Daoy (cell line): ENCODE results near the gene NPW. TPM values are rescaled to one million over a fixed set of nuclear protein-coding genes. Genes with fewer than 3 reads are reported as not detected.
"Not testable (repeated sequence)": the region's sequence is repeated elsewhere in the genome, so short reads cannot be mapped to it uniquely, and the experiment has no call there.

ENCODE experiments used
- DNase-seq: peaks from one replicate; pipeline ENCODE4 v3.0.0-alpha.2; 2015; ENCODE audit warnings: low read depth
- total RNA-seq: library from RNA; depleted of rRNA; stranded (reverse); fragments of >200 nt; shearing (Covaris generic); gene quantifications from 2 replicates; pipeline ENCODE4 v1.2.3, GENCODE V29; 2014

NPW gene
- total RNA-seq, 1 experiment from 2014 or later: 0.46 TPM

DNA sequence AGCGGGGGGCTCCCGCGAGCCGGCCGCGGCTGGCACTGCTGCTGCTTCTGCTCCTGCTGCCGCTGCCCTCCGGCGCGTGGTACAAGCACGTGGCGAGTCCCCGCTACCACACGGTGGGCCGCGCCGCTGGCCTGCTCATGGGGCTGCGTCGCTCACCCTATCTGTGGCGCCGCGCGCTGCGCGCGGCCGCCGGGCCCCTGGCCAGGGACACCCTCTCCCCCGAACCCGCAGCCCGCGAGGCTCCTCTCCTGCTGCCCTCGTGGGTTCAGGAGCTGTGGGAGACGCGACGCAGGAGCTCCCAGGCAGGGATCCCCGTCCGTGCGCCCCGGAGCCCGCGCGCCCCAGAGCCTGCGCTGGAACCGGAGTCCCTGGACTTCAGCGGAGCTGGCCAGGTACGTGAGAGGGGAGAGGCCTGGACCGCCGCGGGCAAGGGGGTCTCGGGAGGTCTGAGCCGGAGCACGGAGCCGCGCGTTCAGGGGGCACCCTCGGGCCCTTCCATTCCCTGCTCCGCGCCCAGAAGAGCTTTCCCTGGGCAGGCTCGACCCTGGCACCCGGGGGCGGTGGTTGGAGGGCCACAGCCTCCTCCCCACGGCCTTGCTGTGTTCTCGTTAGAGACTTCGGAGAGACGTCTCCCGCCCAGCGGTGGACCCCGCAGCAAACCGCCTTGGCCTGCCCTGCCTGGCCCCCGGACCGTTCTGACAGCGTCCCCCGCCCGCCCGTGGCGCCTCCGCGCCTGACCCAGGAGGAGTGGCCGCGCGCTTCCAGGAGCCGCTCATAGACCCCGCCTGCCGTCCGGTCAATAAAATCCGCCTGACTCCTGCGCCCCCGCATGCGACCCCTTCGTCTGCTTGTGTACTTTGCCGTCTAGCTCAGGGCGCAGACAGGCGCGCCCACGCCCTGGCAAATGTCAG, 591 bp downstream of the NPW start:
- DNase-seq: no peak

- DNase-seq: peak; percentile 41
These were observed 3.1 kb downstream of the NPW start for GRCh38 chr16:2022723-2023091.

GRCh38 chr16:2023092-2024031, 3.8 kb downstream of the NPW start:
- DNase-seq: peak; percentile 91

- no peak for DNase-seq
These were observed 4.4 kb downstream of the NPW start for GRCh38 chr16:2024032-2024420.

DNA sequence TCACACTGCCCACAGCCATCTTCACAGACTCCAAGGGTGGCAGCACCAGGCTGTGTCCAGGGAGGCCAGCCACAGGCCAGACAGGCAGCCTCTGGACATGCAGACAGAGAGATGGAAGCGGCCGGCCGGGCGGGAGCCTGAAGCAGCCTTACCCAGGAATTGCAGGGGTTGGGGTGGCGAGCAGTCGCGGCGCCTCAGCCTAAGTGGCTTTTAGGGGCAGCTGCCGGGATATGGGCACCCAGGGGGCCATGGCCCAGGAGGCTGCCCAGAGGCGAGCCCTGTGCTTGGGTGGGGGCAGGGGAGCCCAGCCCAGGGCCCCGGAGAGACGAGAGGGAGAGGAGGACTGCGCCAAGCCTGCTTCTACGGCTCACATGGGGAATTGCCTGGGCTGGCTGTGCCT, 5.7 kb downstream of the NPW start:
- DNase-seq: no peak

- DNase-seq: no peak
These were observed 6.4 kb downstream of the NPW start for GRCh38 chr16:2025878-2026460.

GRCh38 chr16:2026461-2027023, 7.0 kb downstream of the NPW start, which contains the start of gene NHERF2:
NHERF2 (plus strand) TSS chr16:2026902; CDS start chr16:2027006, 104 bp downstream.
- DNase-seq: peak; percentile 41

- peak; percentile 59 for DNase-seq
These were observed 7.7 kb downstream of the NPW start for GRCh38 chr16:2027024-2028010.

- no peak for DNase-seq
These were observed 8.6 kb downstream of the NPW start for GRCh38 chr16:2028146-2028545.

DNA sequence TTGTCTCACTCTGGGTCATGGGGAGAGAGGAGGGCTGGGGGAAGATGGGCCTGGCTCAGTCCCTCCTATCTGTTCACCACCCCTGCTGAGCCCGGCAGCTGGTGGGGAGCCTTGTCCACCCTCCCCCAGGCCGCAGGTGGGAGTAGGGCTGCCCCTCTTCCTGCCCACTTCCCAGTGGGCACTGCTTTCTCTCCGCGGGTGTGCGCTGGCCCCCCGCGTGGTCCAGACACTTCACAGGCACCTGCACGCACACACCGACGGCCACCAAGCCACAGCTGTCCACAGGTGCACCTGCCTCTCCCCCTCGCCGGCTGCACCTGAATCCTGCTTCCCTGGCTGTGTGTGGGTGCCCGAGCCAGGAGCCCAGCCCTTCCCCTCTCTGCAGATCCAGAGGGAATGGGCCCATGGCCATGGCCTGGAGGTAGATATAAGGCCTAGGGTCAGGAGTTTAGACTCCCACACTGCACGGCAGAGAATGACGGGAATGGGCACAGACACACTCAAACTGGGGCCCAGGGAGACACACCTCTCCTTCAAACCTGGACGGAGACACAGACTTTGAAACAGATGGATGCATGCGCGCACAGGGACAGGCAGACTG, 9.1 kb downstream of the NPW start:
- no peak for DNase-seq

GRCh38 chr16:2029350-2029749, 9.8 kb downstream of the NPW start:
- no peak for DNase-seq

DNA sequence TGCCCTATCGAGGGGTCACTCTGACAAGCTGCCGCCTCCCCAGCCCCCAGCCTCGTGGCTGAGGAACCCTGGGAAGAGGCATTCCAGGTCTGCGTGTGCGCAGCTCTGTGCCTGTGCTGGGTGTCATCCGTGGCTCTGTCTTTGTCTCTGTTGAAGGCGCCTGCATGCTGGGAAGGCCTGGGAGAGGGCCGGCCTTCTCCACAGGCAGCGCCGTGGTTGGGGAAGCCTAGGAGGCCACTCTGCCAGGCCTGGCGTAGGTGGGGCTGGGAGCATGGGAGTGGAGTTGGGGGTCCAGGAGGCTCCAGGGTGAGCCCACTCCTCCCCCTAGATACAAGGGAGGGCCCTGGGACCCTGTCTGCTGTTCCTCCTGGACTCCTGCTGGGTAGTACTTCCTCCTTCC, 10.5 kb downstream of the NPW start:
- no peak for DNase-seq

DNA sequence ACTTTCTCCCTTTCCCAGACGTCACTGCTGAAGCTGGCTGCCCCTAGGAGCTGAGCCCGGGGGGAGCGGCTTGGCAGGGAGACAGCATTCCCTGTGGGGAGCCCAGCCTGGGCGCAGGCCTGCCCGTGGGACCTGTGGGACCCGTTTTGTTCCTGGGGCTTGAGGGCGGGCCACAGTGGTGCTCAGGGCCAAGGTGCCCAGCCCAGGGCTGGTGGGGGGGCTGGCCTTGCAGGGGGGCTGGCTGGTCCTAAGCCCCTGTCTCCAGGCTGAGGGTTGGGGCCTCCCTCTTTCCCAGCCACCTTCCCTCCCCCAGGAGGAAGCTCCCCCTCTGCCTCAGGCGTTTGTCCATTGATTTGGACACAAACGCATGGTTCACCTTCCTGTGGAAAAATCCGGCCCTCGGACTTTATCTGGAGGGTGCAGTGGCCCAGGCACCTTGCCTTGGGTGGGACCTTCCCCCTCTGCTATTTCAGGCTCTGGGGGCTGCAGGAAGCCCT, 11.5 kb downstream of the NPW start:
- no peak for DNase-seq

DNA sequence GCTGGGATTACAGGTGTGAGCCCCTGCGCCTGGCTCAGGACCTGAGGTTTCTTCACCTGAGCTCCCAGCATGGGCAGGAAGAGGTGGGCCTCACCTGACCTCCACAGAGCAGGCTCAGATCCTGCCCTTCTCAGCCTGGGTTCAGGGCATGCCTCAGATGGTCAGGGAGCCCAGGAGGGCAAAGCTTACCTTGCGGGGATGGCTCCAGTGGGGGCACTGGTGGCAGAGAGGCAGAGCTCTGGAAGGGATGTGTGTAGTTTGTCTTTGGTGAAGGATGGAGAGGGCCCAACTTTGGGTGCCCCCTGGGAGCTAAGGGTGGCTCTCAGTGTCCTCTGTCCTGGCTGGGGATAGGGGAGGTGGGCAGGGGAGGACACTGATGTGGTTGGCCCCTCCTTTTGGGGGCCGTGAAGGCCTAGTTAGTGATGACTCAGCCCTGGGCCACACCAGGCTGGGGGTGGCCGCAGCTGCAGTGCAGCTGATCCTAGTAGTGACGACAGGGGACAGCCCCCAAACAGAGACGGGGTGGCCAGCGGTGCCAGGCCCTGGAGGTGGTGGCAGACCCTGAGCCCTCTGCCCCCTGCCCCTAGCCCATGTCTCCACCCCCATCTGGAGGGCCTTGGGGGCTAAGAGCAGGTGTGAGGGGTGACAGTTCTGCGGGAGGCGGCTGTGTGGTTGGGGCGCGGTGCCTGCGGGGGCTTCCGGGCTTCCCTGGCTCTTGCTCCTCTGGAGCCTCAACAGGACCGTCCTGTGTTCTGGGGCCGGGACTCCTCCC, 12.9 kb downstream of the NPW start:
- peak; percentile 65 for DNase-seq

- DNase-seq: peak; percentile 83
These were observed 13.7 kb downstream of the NPW start for GRCh38 chr16:2033057-2033908.

DNA sequence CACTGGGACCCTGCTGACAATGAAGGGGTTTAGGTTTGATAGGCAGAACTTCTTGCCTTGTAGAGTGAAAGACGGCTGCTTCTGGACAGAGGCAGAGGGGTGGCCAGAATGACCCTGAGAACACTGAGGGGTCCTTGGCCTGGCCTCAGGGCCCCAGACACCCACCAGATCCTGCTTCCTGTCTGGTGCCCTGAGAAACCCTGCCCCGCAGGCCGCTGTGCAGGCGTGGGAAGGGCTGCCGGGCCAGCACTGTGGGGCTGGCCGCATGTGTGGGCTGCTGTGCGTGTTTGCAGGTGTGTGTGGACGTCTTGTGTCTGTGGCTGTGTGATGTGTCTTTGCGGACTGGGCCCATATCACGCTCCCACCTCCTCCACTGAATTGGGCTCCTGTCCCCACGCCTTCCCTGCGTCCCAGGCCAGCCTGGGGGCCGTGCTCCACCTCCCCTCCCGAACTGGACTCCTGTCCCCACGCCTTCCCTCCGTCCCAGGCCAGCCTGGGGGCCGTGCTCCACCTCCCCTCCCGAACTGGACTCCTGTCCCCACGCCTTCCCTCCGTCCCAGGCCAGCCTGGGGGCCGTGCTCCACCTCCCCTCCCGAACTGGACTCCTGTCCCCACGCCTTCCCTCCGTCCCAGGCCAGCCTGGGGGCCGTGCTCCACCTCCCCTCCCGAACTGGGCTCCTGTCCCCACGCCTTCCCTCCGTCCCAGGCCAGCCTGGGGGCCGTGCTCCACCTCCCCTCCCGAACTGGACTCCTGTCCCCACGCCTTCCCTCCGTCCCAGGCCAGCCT, 14.5 kb downstream of the NPW start:
- DNase-seq: not testable (repeated sequence)

DNA sequence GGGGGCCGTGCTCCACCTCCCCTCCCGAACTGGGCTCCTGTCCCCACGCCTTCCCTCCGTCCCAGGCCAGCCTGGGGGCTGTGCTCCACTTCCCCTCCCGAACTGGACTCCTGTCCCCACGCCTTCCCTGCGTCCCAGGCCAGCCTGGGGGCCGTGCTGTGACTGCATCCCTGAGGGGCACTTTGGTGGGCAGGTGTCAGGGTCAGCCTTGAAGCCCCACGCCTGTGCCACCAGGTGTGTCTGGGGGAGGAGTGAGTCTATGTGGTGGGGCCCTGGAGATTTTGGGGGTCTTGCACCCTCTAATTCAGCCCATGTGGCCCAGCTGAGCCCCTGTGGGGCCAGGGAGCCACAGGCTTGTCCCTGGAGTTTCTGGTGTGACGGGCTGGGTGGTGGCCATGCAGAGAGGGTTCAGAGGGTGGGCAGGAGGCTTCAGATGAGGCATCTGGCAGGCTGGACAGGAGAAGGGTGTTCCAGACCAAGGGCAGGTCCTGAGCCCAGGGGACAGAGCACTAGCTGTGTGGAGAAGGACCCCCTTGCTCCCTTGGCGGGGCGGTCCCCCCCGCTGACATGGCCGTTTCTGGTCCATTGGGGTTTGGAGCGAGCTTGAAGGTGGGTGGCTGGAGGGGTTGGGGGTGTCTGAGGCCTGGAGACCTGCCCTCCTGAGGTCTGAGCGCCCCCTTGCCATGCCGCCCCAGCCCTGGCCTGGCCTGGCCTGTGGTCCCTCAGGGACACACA, 15.3 kb downstream of the NPW start:
- DNase-seq: no peak
